Ishikawa (cell line): Measurements from ENCODE around the gene DYNC1I1.

ENCODE experiments used
- MAX ChIP-seq: IDR thresholded peaks from 2 replicates; pipeline ENCODE4 v1.6.1; 2012
- NFIC ChIP-seq: IDR thresholded peaks from 2 replicates; pipeline ENCODE4 v1.6.1; 2012
- YY1 ChIP-seq: IDR thresholded peaks from 2 replicates; pipeline ENCODE4 v1.6.1; 2012; ENCODE audit warnings: low read depth

- TF ChIP-seq MAX: no peak
- no peak for TF ChIP-seq NFIC
- no peak for TF ChIP-seq YY1
Observed at GRCh38 chr7:95921543-95921942, 149.2 kb downstream of the DYNC1I1 start.
